Stimulated activated CD8-positive, alpha-beta memory T cell treated with anti-CD3 and anti-CD28 coated beads, Interleukin-2, amount 100 ng/mL, for 1 hour (primary cell): ENCODE measurements around the gene FBRSL1.

Source experiments
- DNase-seq, 2 donors: peaks; one replicate each; pipeline ENCODE4 v3.0.0-alpha.2; 2020; ENCODE audit warnings: low read depth in 2 of 2

Gene FBRSL1

DNA sequence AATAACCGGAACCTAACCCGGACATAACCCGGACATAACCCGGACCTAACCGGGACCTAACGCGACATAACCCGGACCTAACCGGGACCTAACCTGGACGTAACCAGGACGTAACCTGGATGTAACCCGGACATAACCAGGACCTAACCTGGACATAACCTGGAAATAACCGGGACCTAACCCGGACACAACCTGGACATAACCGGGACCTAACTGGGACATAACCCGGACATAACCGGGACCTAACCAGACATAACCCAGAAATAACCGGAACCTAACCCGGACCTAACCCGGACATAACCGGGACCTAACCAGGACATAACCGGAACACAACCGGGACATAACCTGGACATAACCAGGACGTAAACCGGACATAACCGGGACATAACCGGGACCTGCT lies 6.7 kb upstream of the FBRSL1 start:
- no peak for DNase-seq

DNA sequence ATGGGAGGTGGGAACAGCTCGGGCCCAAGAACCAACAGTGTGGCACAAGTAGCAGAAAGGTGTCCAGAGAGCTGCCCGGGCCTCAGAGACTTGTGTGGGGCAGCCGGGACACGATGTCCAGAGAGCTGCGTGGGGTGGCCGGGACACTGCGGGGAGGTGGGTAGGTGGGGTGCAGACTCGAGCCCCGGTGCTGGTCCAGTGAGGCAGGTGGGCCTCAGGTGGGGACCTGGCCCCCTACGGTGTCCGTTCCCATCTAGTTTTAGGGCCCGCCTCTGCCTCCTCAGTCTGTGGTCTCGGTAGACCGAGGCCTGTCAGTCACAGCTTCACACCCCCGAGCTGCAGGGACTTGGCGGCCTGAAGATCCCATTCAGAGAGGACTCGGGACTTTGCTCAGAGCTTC lies 6.3 kb upstream of the FBRSL1 start:
- no peak for DNase-seq

DNA sequence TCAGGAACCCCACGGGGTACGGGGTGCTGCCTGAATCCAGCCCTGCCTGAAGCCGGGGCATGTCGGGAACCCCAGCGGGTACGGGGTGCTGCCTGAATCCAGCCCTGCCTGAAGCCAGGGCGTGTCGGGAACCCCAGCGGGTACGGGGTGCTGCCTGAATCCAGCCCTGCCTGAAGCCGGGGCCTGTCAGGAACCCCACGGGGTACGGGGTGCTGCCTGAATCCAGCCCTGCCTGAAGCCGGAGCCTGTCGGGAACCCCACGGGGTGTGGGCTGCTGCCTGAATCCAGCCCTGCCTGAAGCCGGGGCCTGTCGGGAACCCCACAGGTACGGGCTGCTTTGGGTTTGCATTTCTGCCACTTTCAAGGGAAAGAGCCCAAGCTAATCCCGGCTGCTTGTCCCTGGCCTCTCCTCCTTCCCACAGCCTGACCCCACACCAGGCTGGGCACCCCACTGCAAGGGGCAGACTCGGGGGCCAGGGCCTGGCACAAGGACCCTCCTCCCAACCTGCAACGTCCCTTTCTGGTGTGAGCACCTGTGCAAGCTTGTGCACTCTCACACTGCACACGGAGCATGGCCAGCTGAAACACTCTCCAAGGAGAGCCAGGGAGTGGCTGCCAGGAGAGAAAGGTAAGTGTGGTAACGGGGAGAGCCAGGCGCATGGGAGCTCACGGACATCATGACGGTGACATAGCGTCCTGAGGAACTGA lies 5.6 kb upstream of the FBRSL1 start:
- DNase-seq, result no peak

DNA sequence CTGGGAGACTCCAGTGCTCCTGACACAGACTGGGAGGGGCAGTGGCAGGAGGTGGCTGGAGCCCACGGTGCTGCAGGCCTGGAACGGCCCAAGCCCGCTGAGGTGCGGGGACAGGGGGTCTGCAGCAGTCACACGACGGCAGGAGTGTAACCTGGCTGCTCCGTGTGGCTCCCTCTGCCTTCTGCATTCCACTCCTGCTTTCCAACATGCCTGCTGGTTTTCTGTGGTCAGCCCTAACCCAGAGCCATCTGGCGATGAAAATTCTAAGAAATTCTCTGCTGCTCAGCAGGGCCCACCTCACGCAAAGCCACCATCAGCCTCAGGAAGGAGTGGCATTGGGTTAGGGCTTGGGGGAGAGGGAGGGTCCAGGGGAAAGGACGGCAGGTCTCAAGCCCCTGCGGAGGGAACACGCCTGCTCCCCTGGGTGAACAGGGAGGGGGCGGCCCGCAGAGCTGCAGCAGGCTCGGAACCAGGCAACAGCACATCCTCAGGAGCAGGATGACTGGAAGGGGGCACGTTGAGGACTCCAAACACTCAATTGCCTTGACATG lies 5.0 kb upstream of the FBRSL1 start:
- no peak for DNase-seq

DNA sequence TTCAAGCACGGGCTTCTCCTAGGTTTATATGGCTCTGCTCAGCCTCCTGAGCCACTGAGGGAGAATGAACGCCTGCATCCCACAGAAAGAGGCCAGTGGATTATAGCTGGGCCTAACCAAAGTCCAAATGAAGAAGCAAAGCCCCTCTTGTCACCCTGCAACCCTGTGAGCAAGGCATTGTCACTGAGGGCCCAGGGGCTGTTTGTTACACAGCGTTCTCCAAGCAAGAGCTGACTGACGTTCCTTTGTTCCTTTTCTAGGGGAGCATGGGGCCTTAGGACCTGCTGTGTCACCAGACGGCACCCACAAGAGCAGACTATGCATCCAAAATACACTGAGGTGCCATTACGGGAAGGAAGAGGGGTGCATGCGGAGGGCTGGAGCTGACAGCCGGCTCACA lies 4.3 kb upstream of the FBRSL1 start:
- DNase-seq, result no peak

DNA sequence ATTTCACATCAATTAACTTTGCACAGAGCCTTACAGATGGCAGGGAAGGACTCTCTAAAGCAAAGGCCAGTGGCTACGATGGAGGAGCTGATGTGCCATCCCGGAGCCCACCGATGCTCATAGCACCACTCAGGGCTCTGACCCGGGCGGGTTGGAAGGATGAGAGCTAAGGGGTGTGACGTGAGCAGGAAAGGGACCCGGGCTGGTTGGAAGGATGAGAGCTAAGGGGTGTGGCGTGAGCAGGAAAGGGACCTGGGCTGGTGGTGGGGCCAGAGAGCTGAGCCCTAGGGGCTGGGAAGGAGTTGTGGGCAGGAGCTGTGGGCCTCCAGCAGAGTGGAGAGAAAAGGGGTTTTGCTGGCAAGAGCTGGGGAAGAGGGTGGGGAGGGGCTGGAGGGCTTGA lies 3.8 kb upstream of the FBRSL1 start:
- no peak for DNase-seq

DNA sequence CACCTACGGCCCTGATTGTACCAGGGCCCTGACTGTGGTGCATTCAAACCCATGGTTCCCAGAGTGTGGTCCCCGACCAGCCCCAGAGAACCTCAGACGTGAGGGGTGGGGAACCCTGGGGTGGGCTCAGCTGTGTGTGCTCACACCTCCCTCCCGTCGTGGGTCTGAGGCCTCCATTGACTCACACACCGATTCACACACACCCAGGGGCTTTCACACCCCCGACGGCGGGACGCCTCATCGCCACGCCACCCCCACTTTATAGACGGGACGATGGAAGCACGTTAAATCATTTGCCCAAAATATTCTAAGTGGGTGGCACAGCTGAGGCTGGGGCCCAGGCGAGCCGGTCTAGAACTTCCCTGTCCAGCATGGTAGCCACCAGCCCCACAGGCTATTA lies 3.4 kb upstream of the FBRSL1 start:
- no peak for DNase-seq

DNA sequence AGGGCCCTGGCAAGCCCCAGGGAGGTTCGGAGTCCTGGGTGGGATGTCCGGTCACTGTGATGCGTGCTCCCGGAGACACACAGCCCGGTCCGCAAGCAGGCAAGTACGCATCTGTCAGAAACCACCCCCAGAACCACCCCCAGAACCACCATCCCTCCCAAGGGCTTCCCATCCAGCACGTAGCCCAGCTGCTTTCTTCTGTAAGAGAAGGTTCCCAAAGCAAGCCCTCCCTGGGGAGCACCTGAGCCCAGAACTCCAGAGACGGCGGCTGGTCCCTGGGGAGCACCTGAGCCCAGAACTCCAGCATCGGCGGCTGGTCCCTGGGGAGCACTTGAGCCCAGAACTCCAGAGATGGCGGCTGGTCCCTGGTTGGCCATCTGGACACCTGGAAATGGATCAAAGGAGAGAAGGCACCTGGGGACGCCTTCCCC lies 2.6 kb upstream of the FBRSL1 start:
- no peak for DNase-seq

DNA sequence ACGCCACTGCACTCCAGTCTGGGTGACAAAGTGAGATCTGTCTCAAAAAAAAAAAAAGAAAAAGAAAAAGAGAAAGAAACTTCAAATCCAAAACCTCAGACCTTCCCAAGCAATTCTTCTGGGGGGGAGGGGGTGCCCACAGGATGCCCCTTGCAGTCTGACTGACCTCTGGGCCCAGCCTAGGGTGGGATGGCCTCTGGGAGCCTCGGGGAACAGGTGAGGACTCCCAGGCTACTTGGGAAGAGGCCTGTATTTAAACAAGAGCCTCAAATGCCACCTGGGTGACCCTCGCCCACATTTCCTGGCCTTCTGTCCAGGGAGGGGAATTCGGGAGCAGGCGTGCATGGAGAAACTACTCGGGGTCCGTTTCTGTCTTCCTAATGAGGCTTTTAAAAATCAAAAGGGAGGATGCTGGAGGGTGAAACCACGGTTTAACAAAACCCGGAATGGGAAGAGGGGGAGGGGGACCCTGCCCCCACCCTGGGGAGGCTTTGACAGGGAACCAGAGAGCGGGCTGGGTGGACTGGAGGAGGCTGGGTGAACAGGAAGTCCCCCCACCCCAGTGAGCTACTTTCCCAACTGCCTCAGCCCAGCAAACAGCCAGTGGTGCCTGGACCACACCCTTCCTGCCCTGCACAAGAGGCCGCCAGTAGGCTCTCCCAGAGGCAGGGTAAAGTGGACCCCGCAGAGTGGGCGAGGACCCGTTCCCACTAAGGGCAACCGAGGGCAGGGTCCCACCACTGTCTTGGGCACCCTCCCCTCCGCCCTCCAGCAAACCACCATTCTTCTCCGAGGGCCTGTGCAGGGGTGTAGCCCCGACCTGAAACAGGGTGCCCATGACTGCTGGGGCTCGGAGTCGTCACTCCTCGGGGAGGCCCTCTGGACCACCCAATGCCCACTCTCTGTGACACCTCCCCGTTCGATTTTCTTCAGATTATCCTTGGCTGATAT lies 1.5 kb upstream of the FBRSL1 start:
- no peak for DNase-seq

DNA sequence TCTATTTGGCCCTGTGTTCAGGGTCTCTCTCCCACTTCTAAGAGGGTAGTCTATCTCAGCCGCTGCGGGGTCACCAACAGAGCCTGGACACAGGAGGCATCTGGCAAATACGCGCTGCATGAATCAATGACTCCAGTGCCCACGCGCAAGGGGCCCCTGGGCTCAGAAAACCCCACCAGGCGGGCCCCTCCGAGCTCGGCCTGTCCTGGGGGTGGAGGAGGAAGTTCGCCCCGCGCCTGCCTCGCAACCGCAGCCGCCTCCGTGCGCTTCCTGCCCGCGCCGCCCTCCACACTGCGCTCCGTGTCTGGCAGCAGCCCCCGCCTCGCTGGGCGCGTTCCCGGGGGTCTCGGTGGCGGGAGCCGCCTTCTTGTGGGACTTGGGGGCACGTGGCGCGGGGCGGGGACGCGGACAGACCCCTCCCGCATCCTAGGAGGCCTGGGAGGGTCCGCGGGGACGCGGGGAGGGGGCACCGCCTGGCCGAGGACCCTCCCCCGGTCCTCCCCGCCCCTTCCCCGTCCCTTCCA lies 811 bp upstream of the FBRSL1 start:
- peak; percentile 24 to 43 for DNase-seq

DNA sequence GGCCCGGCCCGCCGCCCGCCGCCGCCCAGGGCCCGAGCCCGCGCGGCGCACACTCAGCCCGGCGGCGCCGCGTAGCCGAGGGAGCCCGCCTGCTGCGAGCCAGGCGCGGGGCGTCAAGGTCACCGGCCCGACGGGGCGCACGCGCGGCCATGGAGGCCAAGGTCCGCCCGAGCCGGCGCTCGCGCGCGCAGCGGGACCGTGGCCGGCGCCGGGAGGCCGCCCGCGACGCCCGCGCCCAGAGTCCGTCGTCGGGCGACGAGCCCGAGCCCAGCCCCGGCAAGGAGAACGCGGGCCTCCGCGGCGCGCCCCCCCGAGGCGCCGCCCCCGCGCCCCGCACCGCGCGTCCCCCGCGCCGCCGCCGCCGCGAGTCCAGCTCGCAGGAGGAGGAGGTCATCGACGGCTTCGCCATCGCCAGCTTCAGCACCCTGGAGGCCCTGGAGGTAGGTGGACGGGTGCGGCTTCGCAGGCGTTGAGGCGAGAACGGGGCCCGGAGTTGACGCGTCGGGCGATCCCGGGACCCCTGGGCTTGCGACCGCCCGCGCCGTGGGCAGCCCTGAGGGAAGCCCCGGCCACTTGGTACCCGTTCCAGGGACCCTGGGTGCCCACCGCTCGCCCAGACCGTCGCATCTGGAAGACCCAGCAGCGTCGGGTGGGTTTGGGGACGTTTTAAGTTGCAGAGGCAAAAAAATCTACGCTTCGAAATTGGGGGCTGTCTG lies 629 bp downstream of the FBRSL1 start:
- no peak for DNase-seq

DNA sequence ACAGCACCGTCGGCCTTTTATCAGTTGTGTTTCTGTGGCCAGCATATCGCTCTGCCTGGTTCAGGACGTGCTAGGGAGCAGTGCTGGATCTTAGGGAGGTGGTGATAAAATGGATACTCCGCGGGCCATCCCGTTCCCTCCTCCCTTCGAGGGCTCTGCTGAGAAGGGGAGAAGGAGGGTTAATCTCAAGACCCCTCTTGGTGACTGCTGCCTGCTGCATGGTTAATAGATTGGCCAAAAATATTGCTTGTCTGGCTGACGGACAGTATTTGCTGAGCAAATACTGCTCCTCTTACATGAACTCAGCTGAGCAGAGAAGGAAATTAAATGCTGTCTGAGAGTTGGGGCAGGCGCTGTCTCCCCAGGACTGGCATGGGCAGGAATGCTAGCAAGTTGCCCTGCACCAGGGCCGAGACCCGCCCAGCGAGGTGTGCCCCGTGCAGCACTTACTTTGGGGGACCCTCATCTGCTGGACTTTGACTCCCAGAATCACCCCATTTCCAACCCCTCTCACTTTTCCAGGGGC lies 1.2 kb downstream of the FBRSL1 start:
- DNase-seq, result no peak

DNA sequence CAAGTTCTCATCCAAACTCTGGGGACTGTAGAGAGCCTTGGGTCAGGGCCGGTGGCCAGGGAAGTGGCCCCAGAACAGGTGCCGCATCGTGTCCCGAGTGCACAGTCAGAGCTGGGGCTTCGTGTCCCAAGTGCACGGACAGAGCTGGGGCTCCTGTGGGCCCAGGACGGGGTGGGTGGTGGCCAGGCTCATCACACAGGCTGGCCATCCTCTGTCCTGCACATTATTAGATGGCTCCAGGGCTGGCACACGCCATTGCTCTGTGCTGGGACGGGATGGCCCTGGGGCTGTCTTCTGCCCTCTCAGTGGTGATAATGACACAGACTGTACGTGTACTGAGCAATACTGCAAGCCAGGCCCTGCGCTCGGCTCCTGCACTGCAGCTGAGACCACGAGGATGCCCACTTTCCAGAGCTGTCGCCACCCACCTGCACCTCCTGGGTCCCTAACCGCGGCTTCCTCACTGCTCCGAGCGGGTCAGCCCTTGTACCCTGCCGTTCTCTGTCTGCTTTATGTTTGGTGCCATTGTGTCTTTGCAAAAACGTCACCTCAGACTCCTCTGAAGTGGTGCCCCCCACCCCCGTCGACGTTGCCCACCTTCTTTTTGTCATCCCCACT lies 1.9 kb downstream of the FBRSL1 start:
- DNase-seq, result no peak

DNA sequence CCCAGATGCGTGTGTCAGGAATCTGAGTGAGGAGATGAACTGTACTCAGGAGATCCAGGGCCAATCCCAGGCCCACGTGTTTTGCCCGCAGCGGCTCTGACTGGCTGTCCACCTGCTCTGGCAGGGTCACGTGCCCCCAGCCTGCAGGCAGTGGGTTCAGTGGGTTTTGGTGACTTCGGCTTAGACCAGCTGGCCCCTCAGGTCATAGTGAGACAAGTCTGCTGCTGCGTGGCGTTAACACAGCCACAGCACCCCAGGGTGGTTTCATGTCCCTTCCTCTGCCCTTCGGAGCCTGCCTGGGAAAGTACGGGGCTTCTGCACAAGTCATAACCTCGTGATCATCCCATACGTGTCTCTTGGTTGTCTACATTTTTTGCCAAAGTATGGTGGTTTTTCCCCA lies 2.6 kb downstream of the FBRSL1 start:
- no peak for DNase-seq

DNA sequence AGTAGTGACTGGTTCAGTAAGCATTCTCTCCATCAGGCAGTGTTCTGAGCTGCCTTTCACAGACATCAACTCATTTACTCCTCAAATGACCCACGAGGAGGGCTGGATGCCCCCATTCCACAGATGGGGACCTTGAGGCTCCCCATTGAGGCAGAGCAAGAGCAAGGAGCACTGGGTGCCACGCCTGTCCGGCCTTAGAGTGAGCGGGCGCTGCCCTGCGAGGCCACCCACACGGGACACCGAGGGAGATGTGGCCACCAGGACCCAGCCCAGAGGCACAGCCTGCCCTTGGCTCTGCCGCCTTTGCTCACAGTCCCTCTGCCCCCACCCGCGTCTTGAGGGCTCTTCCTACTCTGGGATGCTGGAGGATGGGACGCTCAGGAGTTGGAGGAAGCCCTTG lies 3.0 kb downstream of the FBRSL1 start:
- no peak for DNase-seq

DNA sequence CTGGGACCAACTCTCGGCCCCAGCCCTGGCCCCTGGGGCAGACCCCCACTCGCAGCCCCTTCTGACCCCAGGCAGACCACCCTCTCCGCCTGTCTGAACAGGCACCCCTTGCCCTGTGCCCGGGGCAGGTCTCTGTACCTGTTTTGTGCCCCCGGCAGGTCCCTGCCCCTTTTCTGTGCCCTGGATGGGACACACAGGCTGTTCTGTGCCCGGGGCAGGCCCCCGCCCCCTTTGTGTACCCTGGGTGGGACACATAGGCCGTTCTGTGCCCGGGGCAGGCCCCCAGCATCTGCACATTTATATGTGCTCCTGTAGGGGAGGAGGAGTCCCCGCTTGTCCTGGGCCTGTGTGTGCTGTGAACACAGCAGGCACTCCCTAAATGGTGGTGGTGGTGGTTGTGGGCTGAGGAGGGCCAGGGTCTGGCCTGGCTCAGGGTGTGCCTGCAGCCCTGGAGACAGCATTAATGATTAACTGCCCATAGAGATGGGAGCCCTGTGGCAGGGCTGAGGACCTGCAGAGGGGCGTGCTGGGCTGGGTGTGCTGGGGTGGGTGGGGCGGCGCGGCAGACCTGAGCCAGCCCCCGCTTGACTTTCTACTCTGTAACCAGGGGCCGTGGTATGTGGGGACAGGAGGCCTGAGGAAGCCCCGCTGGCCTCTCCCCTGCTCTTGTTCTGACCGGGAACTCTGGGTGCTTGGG lies 3.7 kb downstream of the FBRSL1 start:
- no peak for DNase-seq

DNA sequence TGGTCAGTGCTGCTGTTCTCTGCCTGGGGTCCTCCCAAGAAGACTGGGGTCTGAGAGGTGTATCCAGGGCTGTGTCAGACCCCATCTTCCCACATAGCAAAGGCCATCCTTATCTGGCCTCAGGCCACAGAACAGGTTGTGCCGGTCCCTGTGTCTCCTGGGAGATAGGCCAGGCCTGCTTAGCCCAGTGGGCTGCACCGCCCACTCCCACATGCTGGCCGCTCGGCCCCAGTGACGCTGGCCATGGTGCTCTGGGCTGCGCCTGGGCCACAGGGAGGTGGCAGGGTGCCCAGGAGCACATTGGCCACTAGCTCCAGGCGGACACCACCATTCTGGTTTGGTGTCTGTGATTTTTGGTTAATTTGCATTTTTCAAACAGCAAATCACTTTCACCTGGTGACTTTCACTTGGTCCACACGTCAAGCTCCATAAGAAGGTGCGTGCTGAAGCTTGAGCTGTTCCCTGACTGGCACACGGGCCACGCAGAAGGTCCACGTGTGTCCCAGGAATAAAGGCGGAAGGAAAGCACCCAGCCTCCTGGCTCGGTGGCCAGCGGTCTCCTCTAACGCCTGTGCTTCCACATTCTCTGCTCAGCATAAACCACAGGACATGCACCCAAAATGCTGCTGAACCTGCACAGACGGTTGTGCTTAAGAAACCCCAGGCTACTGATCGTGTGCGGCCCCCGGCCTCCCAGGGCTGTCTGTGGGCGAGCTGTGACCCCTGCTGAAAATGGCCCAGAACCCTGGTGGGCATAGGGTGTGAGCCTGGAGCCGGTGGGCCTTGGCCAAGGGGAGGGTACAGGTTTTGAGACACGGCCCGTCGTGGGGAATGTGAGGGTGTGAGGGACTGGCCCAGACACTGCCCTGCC lies 4.6 kb downstream of the FBRSL1 start:
- DNase-seq, result no peak

DNA sequence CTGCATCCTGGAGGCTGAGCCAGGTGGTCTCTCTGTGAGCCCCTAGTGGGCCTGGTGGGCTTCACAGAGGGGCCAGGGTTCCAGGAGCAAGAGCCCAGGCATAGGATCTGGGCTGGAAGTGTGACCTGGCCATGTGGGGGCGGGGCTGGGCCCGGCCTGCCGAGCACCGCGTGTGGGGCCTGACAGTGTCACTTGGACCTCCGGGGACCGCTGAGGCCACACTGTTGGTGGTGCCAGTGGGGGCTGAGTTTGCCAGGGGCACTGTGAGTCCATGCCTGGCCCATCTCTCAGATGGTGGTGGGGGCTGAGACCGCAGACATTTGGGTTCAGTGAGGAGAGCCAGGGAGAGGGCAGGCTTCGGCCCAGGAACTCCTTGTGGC lies 5.2 kb downstream of the FBRSL1 start:
- DNase-seq, result no peak

DNA sequence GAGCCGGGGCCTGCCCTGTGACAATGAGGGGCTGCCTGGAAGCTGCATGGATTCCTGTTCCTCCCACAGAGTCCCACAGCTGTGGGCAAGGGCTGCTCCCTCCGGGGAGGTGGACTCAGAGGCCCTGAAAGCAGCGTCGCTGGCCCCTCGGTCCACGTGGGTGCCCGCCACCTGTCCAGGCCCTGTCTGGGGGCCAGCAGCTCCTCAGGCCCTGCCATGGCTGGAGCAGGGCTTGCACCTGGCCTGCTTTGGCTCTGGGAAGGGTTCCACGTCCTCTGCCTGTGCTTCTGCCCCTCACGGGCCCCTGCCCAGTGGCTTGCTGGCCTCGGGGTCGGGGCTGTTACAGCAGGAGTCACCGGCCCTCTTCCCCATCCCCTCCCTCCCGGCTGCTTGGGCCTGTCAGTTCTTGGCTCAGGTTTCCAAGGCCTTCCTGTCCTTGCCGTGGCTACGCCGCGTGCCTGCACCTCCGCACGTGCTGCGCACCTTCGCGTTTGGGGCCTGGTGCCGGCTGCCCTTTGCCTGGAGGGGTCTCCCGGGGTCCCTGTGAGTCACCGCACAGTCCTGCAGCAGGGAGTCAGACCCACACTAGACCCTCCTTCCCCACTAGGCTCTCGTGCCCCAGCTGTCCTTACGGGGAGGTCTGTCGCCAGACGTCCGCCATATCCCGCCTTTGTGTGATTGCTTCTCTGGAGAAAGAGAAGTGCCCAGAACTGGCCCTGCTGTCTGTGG lies 5.8 kb downstream of the FBRSL1 start:
- DNase-seq, result no peak
